ENCODE data around the gene ST8SIA5. TPM values are rescaled to one million over a fixed set of nuclear protein-coding genes. Genes with fewer than 3 reads are reported as not detected.

ST8SIA5 gene
- total RNA-seq, 1 experiment from 2014 or later = 0.54 TPM

- Histone ChIP-seq H4K20me1 (ENCODE audit: insufficient read depth) (no peaks in the 10 kb centered on the region), H3K79me2 (ENCODE audit: insufficient read depth, low read length) (no peaks in the 10 kb centered on the region), H3K4me3 (replicated peaks in 1 of 2; ENCODE audit: low read depth in 1 of 2, low read length in 2 of 2) (no peak overlapping the region), H3K9me3 (ENCODE audit: control insufficient read depth in 1 of 2, insufficient read depth in 1 of 2, low read depth in 1 of 2, low read length in 2 of 2) (no peaks in the 10 kb centered on the region), H3K4me1 (ENCODE audit: control insufficient read depth in 1 of 2, insufficient read depth in 2 of 2, low read length in 2 of 2) (no peaks in the 10 kb centered on the region), H3K36me3 (ENCODE audit: control insufficient read depth in 1 of 2, insufficient read depth in 2 of 2, low read length in 2 of 2) (no peaks in the 10 kb centered on the region), H3K9me2 (ENCODE audit: insufficient read depth) (no peaks in the 10 kb centered on the region), H3K27me3 (ENCODE audit: insufficient read depth, low read length) (no peaks in the 10 kb centered on the region), H3K27ac (ENCODE audit: low read depth, low read length) (no peak overlapping the region), H3K4me2 (ENCODE audit: low read length) (no peak overlapping the region), H2AFZ (ENCODE audit: low read depth, low read length, poor library complexity, severe bottlenecking) (no peak overlapping the region), H3K9ac (ENCODE audit: low read length) (no peak overlapping the region)
- RAD21 ChIA-PET (ENCODE audit: low non-redundant PET in 1 of 2, low total read pairs in 2 of 2, uncharacterized antibody in 2 of 2, unreplicated experiment in 2 of 2) = no interaction called here
- BruUV-seq (replicated peaks) = no TSS peak
- POLR2A ChIA-PET = no interaction called here
- ATAC-seq = no peak
- DNase-seq (ENCODE audit: low read depth, low spot score) = no peak
- CTCF ChIA-PET = no interaction called here
- intact Hi-C loops (cut with micrococcal nuclease) = no loop called here
- no peak for TF ChIP-seq SP1 (IDR thresholded peaks at IDR 0.05; ENCODE audit: low read depth)
- TF ChIP-seq JUND (IDR thresholded peaks at IDR 0.05) = no peak
Measured at GRCh38 chr18:46683252-46683651, 73.6 kb downstream of the ST8SIA5 start.

GRCh38 chr18:46680784-46681695 is 75.8 kb downstream of the ST8SIA5 start:
- no peak overlapping the region for H2AFZ ChIP-seq (ENCODE audit: low read depth, low read length, poor library complexity, severe bottlenecking)
- ChIA-PET POLR2A (no interaction called here), RAD21 (ENCODE audit: low non-redundant PET in 1 of 2, low total read pairs in 2 of 2, uncharacterized antibody in 2 of 2, unreplicated experiment in 2 of 2) (no interaction called here), CTCF (no interaction called here)
- H3K27ac ChIP-seq (ENCODE audit: low read depth, low read length) = no peak overlapping the region
- H4K20me1 ChIP-seq (ENCODE audit: insufficient read depth) = no peaks in the 10 kb centered on the region
- no peaks in the 10 kb centered on the region for H3K9me2 ChIP-seq (ENCODE audit: insufficient read depth)
- ATAC-seq = no peak
- H3K27me3 ChIP-seq (ENCODE audit: insufficient read depth, low read length) = no peaks in the 10 kb centered on the region
- no peak overlapping the region for H3K4me3 ChIP-seq (replicated peaks in 1 of 2; ENCODE audit: low read depth in 1 of 2, low read length in 2 of 2)
- TF ChIP-seq SIN3A (IDR thresholded peaks at IDR 0.05; ENCODE audit: low read depth) (no peak), SP1 (IDR thresholded peaks at IDR 0.05; ENCODE audit: low read depth) (no peak), CTCF (IDR thresholded peaks at IDR 0.05 in 2 of 3, conservative IDR thresholded peaks at IDR 0.05 in 1 of 3; ENCODE audit: borderline replicate concordance in 1 of 3, insufficient read depth in 1 of 3, low read depth in 2 of 3, low read length in 2 of 3) (no peak), RAD21 (IDR thresholded peaks at IDR 0.05; ENCODE audit: low read depth) (no peak), YY1 (IDR thresholded peaks at IDR 0.05; ENCODE audit: extremely low read depth, insufficient replicate concordance, low read depth, low read length) (no peak), CEBPB (IDR thresholded peaks at IDR 0.05; ENCODE audit: low read depth) (no peak), TCF7L2 (IDR thresholded peaks at IDR 0.05; ENCODE audit: borderline replicate concordance, extremely low read depth, insufficient read depth, insufficient read length) (no peak), ELF1 (IDR thresholded peaks at IDR 0.05; ENCODE audit: borderline replicate concordance, low read depth) (no peak), ZFX (IDR thresholded peaks at IDR 0.05) (no peak), ATF3 (IDR thresholded peaks at IDR 0.05) (no peak), JUND (IDR thresholded peaks at IDR 0.05) (no peak)
- H3K9ac ChIP-seq (ENCODE audit: low read length) = no peak overlapping the region
- H3K36me3 ChIP-seq (ENCODE audit: control insufficient read depth in 1 of 2, insufficient read depth in 2 of 2, low read length in 2 of 2) = no peaks in the 10 kb centered on the region
- peaks cover 0 to 3% of the 10 kb centered on the region in 2 experiments; a peak in 1 of 4 replicates for H3K4me1 ChIP-seq (ENCODE audit: control insufficient read depth in 1 of 2, insufficient read depth in 2 of 2, low read length in 2 of 2)
- intact Hi-C loops (cut with micrococcal nuclease) = no loop called here
- BruUV-seq (replicated peaks) = no TSS peak
- no peak overlapping the region for H3K4me2 ChIP-seq (ENCODE audit: low read length)
- H3K79me2 ChIP-seq (ENCODE audit: insufficient read depth, low read length) = no peaks in the 10 kb centered on the region
- no peak for DNase-seq (ENCODE audit: low read depth, low spot score)
- no peaks in the 10 kb centered on the region for H3K9me3 ChIP-seq (ENCODE audit: control insufficient read depth in 1 of 2, insufficient read depth in 1 of 2, low read depth in 1 of 2, low read length in 2 of 2)

Measured in HCT116 (cell line).